SU-DHL-6 (cell line): ENCODE data around the gene CD2.

ENCODE experiments used
- H2AFZ ChIP-seq: fragments of 200-600 bp; sonication (generic); 2 replicates; pipeline ENCODE4 v1.6.1; 2014; ENCODE audit warnings: low read depth, mild to moderate bottlenecking, moderate library complexity, mixed read lengths, antibody characterized with exemption, low read length; ENCODE audit not compliant: severe bottlenecking
- H3F3A ChIP-seq: fragments of 200-600 bp; shearing (Covaris generic); 2 replicates; pipeline ENCODE4 v1.6.0; 2016; ENCODE audit warnings: antibody characterized with exemption, mild to moderate bottlenecking; ENCODE audit not compliant: insufficient read depth
- H3K27ac ChIP-seq: fragments of 200-600 bp; sonication (generic); 2 replicates; pipeline ENCODE4 v1.5.1; 2016; ENCODE audit warnings: low read depth, mild to moderate bottlenecking, low read length, moderate library complexity, mixed read lengths
- H3K27me3 ChIP-seq: fragments of 200-600 bp; sonication (generic), shearing (Covaris generic); 2 replicates; pipeline ENCODE4 v1.6.0; 2014; ENCODE audit warnings: mild to moderate bottlenecking, low read length
- H3K36me3 ChIP-seq: fragments of 200-600 bp; sonication (generic); 2 replicates; pipeline ENCODE4 v1.6.1; 2014; ENCODE audit warnings: mild to moderate bottlenecking, low read length, mixed read lengths
- H3K4me2 ChIP-seq: fragments of 300-600, 200-600 bp; shearing (Covaris generic), sonication (generic); 2 replicates; pipeline ENCODE4 v1.6.0; 2014; ENCODE audit warnings: low read length, low read depth, mild to moderate bottlenecking; ENCODE audit not compliant: poor library complexity, severe bottlenecking
- H3K4me3 ChIP-seq: fragments of 200-600 bp; sonication (generic); 2 replicates; pipeline ENCODE4 v1.5.1; 2014; ENCODE audit warnings: antibody characterized with exemption, low read length, mild to moderate bottlenecking, mixed read lengths; ENCODE audit not compliant: insufficient read depth, poor library complexity, severe bottlenecking
- H3K79me2 ChIP-seq: fragments of 200-600 bp; sonication (generic); 2 replicates; pipeline ENCODE4 v1.6.1; 2014; ENCODE audit warnings: mild to moderate bottlenecking, low read length, moderate library complexity; ENCODE audit not compliant: insufficient read depth
- H3K9ac ChIP-seq: fragments of 200-600 bp; sonication (generic); 2 replicates; pipeline ENCODE4 v1.7.0; 2014; ENCODE audit warnings: mild to moderate bottlenecking, low read length
- H3K9me2 ChIP-seq: fragments of 200-600 bp; sonication (generic); replicated peaks from 2 replicates; pipeline ENCODE4 v1.6.1; 2014; ENCODE audit warnings: low read length; ENCODE audit not compliant: insufficient read depth
- H3K9me3 ChIP-seq: fragments of 200-600 bp; sonication (generic); 2 replicates; pipeline ENCODE4 v1.6.1; 2014; ENCODE audit warnings: low read length, mixed read lengths; ENCODE audit not compliant: insufficient read depth
- H4K20me1 ChIP-seq: fragments of 200-600 bp; sonication (generic); 2 replicates; pipeline ENCODE4 v1.6.1; 2014; ENCODE audit warnings: low read depth, mild to moderate bottlenecking, antibody characterized with exemption, low read length, moderate library complexity, mixed read lengths
- EZH2phosphoT487 ChIP-seq: fragments of 200-600 bp; sonication (generic), shearing (Covaris generic); conservative IDR thresholded peaks from 2 replicates; pipeline ENCODE4 v1.6.1; 2018; ENCODE audit warnings: mild to moderate bottlenecking, antibody characterized with exemption, low read length, moderate library complexity, mixed read lengths
- TF ChIP-seq, protein P1 (sequence below): fragments of 200-600 bp; sonication (generic); IDR thresholded peaks from one replicate; pipeline ENCODE4 v1.5.1; 2017; ENCODE audit warnings: antibody characterized with exemption, mild to moderate bottlenecking, low read length, moderate library complexity; ENCODE audit not compliant: insufficient read depth, poor library complexity, severe bottlenecking

Gene CD2

DNA sequence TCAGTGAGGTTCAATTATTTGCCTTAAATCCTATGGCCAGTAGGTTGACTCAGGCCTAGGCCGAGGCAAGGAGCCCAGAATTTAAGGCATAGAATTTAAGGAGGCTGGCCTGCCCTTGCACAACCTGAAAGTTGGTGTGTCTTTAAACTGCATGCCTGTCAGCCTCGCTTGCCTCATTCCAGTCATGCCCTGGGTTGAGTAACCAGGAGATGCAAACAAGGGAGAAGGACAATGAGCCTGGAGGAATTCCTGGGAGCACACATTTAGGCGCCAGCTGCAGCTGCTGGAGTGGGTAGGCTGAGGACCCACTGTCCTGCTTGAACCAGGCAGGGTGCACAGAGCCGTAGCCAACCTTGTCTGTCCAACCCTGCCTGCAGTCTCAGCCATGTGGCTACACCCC is 11.7 kb downstream of the CD2 start:
- Histone ChIP-seq H3K4me2 (no peak overlapping the region), H3F3A (no peaks in the 10 kb centered on the region), H3K9me2 (no peaks in the 10 kb centered on the region), H3K27me3 (no peaks in the 10 kb centered on the region), H2AFZ (no peak overlapping the region), H3K79me2 (no peaks in the 10 kb centered on the region), H3K9me3 (no peaks in the 10 kb centered on the region), H4K20me1 (no peaks in the 10 kb centered on the region), H3K9ac (no peak overlapping the region), H3K36me3 (no peaks in the 10 kb centered on the region), H3K4me3 (no peak overlapping the region), H3K27ac (no peak overlapping the region)
- no peak for TF ChIP-seq EZH2phosphoT487
- TF ChIP-seq, protein P1, sequence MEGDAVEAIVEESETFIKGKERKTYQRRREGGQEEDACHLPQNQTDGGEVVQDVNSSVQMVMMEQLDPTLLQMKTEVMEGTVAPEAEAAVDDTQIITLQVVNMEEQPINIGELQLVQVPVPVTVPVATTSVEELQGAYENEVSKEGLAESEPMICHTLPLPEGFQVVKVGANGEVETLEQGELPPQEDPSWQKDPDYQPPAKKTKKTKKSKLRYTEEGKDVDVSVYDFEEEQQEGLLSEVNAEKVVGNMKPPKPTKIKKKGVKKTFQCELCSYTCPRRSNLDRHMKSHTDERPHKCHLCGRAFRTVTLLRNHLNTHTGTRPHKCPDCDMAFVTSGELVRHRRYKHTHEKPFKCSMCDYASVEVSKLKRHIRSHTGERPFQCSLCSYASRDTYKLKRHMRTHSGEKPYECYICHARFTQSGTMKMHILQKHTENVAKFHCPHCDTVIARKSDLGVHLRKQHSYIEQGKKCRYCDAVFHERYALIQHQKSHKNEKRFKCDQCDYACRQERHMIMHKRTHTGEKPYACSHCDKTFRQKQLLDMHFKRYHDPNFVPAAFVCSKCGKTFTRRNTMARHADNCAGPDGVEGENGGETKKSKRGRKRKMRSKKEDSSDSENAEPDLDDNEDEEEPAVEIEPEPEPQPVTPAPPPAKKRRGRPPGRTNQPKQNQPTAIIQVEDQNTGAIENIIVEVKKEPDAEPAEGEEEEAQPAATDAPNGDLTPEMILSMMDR, result no peak

DNA sequence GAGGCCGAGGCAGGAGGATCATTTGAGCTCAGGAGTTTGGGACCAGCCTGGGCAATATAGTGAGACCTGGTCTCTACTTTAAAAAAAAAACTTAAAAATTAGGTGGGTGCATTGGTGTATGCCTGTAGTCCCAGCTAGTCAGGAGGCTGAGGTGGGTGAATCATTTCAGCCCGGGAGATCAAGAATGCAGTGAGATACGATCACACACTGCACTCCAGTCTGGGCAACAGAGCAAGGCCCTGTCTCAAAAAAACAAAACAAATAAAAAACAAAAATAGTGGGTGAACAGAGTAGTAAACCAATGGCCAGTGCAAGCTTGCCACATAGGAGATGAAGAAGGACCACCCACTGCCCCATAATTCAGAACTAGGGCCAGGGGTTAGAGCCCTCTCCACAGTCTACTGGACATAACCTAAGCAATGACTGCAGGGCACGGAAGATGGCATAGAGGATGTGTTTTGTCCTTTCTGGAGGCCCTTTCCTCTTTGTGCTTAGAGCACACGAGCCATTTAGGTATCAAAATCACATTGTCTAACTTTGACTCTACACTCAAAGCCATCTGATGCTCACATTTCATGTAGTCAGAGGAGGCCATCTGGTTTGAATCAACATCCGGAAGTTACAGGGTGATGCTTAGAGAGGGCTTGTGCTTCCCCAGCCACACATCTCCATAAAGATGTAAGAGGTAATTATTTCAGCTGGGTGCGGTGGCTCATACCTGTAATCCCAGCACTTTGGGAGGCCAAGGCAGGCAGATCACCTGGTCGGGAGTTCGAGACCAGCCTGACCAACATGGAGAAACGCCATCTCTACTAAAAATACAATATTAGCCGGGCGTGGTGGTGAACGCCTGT is 12.6 kb downstream of the CD2 start:
- Histone ChIP-seq H3K79me2 (no peaks in the 10 kb centered on the region), H3K36me3 (no peaks in the 10 kb centered on the region), H4K20me1 (no peaks in the 10 kb centered on the region), H3K9me2 (no peaks in the 10 kb centered on the region), H3K27me3 (no peaks in the 10 kb centered on the region), H3K9me3 (no peaks in the 10 kb centered on the region), H3K9ac (no peak overlapping the region), H3K27ac (no peak overlapping the region), H2AFZ (no peak overlapping the region), H3K4me3 (no peak overlapping the region), H3K4me2 (no peak overlapping the region), H3F3A (no peaks in the 10 kb centered on the region)
- no peak for TF ChIP-seq EZH2phosphoT487
- TF ChIP-seq, protein P1, result no peak

DNA sequence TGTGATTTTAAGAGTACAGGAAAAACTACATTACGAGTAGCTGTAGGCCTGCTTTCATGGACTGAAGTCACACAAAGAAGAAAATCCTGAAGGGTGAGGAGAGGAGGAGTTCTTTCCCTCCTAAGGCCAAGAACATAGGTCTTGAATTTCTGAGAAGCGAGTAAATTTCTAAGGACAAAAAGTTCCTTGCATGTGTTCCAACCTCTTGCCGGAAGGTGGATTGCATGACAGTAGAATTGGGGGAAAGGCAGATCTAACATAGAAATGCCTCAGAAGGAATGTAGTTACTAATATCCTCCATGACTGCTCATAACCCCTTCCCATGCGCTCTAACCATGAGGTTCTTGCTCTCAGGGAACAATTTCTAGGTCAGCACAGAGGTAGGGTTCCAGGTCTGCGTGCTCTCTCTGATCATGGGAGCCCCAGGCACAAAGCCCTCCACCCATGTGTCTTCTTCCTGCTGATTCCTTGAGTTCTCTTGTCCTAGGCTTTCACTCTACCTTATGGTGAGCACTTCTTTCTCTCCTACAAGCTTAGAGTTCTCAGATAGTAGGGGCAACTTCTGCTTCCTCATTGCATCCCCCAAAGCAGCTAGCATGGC is 13.7 kb downstream of the CD2 start:
- Histone ChIP-seq H3K36me3 (no peaks in the 10 kb centered on the region), H3F3A (no peaks in the 10 kb centered on the region), H3K9me3 (no peaks in the 10 kb centered on the region), H3K4me2 (no peak overlapping the region), H3K27me3 (no peaks in the 10 kb centered on the region), H2AFZ (no peak overlapping the region), H3K9me2 (no peaks in the 10 kb centered on the region), H3K9ac (no peak overlapping the region), H3K27ac (no peak overlapping the region), H3K4me3 (no peak overlapping the region), H4K20me1 (no peaks in the 10 kb centered on the region), H3K79me2 (no peaks in the 10 kb centered on the region)
- TF ChIP-seq EZH2phosphoT487, result no peak
- TF ChIP-seq, protein P1, result no peak
